HG03457 (cell line): ENCODE results near the gene ALS2CL.

Experiments used
- ATAC-seq: cut with Tn5 transposase; IDR thresholded peaks from one replicate; pipeline ENCODE4 v1.9.1; 2021; ENCODE audit warnings: moderate number of reproducible peaks; ENCODE audit not compliant: unreplicated experiment

The ALS2CL gene

DNA sequence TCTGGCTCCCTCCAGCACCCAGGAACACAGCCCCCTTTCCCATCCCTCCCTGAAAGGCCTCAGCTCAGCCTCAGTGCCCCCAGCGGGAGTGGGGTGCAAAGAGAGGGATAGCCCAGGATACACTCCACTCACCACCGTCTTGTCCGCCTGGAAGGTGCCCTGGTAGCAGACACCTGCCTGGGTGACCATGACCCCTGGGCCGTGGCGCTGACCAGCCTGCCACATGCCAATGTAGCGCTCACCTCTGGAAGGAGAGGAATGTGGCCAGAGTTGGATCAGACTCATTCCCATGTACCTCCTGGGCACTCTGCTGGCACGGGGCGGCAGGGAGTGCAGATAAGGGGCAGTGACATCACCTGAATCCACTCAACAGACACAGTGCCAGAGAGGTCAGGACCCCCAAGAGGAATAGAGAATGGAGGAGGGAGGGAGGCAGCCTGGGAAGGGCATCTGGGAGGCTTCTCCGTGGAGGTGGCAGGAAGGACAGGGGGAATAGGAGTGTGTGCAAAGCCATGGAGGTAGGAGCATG, 13.1 kb downstream of the ALS2CL start:
- no peak for ATAC-seq

DNA sequence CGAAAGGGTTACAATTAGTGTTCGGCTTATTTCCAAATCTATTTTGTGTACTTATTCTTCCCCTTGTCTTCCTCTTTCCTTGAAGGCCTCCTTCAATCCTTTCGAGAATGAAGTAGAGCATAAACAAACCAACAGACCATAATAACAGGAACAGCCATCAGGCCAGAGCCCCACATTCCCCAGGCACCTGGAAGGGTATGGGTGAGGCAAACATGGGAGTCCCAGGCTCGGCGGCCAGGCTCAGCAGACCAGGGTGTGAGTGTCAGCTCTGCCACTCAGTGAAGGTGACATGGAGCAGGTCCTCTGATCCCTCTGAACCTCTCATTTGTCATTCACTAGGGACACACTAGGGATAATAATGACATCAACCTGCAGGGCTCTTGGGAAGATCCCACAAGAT, 13.8 kb downstream of the ALS2CL start:
- no peak for ATAC-seq

DNA sequence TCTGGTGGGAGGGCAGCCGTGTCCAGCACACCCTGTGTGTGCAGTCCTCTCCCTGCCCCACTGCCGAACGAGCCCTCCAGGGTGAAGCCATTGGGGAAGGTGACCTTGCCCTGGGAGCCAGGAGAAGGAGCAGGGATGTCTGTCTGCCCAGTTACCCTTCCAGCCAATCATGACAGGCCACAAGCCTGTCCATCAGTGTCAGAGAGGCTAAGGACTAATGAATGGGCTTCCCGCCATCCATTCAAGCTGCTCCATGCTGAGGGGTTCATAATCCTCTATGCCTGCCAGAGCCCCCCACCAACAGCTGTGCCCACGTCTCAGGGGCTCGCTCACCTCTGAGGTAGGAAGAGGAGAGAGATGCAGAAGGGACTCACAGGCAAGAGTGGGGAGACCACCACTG, 15.2 kb downstream of the ALS2CL start:
- ATAC-seq = no peak

DNA sequence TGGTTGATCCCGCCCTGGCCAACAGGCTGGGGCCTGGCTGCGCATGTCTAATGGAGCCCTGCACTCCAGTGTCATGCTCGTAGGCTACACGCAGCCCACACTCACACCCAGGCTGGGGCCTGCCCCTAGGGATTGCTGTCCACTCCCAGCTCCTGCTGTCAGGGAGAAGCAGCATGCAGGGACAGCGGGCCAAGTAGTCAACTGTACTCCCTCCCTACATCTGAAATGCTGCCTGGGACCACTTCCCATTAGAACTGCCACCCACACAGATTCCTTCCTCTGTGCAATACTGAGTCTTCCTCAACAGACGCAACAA, 16.1 kb downstream of the ALS2CL start:
- no peak for ATAC-seq

DNA sequence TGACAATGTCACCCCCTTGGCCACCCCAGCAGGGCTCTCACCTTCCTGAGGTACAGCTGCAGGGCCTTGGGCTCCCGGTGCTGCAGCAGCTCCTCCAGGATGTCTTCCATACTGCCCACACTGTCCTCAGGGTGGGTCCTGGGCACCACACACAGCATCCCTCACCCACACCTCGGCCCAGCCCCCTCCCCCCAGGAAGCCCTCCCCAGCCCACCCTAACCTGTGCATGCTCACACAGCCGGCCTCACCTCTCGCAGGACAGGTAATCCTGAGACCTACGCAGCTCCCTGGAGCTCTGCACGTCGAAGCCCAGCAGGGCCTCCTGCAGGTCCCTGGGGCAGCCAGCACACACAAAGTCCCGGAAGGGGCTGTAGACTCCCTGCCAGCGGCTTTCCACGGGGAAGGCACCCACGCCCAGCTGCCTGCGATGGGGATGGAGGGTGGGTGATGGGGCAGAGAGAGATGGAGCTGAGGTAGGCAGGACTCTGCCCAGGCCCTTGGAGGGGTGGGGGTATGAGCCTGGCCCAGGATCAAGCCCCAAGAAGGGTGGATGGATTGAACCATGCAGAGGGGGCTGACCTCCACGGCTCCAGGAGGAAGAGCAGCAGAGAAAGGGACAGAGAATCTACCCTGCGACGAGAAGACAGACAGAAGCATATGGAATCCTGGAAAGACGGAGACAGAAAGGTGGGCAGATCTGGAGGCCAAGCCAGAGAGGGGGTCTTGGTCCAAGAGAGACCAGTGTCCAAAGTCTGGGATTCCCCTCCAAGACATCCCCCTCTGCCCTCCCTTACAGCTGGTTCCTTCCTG, 16.7 kb downstream of the ALS2CL start:
- no peak for ATAC-seq

DNA sequence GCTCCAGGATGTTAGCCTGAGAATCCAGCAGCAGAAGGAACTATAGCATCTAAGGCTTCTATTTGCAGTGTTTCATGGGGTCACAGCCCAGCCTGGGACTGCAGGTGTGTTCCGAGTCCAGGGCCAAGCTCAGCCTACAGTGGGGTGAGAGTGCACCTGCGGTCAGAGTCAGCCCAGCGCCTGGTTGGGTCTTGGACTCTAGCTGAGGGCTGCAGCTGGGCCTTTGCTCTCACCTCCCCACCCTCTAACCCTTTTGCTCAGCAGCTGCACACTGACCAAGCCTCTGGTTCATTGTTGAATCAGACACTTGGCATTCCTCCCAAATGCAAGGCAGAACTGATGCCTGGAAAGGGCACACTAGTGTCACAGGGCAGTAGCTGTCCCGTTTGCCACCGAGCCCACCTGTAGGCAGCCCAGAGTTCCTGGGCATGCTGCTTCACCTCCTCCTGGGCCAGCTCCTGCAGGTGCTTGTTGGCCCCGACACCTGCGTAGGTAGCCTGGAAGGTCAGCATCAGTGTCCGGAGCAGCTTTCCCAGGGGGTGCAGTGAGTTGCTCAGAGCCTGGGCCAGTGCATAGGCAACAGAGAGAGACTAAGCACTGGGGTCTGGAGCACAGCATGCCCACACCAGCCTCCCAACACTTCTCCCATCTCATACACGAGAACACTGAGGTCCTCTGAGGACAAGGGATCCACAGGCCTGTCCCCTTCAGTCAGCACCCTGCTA, 17.5 kb downstream of the ALS2CL start:
- ATAC-seq = no peak

DNA sequence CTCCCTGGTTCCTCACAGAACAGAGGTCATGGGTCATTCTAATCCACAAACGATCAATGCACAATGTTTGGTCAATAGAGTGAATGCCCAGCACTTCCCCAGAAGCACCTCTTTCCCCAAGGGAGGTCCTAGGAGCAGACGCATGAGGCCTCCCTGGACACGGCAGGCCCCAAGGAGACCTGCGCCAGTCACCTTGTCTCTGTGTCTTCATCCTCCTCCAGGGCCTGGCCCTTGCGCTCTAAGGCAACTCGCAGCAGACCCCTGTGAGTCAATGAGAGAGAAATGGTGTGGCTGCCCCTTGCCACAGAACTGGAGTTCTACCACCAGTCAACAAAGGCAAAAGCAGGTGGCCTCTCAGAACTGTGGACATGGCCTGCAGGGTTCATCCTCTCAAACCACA, 18.1 kb downstream of the ALS2CL start:
- no peak for ATAC-seq

DNA sequence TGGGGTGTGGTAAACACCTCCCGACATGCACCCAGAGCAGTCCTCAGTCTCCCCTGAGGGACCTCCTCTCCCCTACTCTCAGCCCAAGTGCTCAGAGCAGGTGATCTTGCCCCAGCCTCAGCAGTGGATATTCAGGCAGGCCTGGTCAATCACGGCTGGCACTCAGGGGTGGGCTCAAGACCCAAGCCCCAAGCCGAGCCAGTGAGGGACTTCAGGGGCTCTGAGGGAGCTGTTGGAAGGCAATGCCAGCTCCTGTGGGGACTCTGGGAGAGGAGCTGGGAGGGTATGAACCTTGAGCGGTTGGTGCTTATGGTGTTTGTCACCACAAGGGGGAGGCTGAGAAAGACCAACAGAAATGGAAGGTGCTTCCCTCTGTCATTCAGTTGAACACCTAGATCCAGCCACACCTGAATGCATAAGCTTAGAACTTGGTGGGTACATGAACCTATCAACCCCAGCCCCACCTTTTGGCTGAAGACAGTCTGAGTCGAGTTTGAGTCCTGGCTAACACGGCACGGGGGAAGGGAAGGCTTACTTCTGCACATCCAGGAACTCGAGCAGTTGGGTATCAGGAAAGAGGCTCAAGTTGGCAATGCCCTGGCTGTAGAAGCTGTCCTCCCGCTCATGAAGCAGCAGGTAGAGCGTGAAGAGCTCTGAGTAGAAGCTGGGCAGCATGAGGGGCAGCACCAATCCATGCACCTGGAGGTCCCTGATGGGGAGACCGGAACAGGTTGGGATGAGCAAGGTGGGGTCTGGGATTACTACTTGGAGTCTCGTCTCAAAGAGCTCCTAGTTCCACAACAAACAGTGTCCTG, 19.2 kb downstream of the ALS2CL start:
- ATAC-seq = no peak

DNA sequence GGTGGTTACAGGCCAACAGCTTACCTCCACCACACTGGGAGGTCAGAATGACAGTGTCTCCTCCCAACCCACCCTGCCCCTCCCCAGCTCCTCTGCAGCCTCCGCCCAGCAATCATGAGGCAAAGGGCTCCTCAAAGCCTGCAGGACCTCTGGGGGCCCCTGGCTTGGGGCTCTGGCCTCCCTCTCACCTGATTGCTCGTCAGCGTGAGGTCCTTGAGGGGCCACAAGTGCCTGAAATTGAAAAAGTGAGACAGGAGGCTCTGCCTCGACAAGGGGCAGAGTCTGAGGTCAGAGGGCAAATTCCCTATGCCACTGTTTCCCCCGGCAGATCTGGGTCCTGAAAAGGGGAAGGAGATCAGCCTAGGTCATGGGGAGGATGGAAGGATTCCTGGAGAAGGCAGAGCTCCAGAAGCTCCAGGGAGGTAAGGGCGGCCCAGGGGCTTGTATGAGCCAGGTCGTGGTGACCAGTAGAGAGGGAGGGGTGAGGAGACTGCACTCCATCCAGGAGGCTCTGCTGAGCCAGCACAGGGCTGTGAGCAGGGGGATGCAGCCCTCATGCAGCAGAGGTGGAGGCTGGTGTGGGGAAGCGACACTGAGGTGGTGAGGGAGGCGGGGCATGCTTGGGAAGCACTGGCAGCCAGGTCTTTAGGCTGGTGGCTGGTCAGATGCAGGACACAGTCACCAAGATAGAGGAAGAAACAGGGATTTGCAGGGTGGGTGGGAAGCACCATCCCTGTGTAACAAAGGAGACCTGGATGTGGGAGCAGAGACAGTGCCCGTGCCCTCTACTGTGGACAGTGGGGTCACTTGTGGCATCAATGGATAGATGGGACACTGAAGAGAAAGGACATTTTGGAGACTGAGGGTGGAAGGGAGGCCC, 20.1 kb downstream of the ALS2CL start:
- no peak for ATAC-seq

DNA sequence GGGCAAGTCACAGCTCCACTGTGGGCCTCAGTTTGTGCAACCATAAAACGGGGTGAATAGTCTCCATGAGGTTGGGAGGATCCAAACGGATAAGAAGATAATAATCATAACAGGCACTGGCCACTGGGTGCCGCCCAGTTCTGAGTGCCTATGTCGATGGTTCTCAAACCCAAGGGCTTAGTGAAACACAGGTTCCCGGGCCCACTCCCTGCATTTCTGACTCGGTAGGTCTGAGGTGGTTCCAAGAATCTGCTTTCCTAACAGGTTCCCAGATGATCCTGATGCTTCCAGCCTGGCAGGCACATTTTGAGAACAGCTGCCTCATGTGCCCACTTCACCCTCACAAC, 21.2 kb downstream of the ALS2CL start:
- ATAC-seq = no peak

DNA sequence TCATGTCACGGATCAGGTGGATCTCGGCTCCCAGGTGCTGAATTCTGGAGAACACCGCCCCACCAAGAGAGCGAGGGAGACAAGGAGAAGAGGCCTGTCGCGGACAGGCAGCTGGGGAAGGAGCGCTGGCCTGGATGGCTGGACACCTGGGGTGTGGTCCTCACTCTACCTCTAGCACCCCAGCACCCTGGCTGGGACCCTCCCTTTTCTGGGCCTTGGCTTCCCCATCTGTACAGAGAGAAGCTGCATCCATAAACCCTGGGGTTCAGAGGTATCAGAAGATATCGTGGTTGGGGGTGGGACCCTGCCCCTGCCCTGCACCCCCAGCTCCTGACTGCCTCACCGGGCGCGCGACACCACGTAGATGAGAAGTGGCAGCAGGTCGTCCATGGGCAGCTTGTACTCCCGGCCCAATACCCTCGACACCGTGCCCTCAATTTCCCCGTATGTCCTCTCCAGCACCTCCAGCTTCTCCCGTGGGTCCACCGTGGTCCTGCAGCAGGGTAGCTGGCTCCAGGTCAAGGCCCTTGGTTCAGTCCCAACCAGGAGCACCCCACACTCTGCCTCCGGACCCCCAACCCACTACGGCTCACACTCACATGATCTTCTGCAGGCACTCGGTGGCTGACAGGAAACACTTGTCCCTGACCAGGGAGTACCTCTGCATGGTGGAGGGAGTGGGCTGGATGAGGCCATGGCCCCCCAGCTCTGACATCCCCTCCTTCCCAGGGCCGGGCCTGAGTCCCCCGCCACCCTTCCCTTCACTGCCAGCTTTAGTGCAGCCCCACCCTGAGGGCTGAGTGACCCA, 21.7 kb downstream of the ALS2CL start:
- no peak for ATAC-seq

DNA sequence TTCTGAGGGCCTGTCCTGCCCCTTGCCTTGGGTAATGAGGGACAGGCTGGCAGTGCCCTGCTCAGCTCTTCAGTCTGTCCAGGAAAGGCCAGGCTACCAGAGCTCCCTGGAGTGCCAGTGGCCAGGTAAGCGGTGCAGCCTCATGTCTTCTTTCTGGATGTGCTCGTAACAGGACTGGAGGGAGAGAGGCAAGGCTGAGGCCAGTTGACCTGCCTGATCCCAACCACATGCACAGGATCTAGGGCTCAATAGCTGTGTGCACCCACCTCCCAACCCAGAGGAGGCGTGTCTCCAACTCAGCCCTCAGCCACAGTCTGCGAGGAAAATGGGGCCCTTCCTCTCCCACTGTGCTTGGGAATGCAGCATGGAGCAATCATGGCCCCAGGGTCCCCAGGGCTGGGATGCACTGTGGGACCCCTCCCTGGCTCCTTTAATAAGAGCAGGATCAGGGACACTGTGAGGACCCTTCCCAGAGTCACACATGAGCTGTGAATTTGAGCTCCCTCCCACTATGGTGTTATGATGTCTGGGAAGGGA, 22.5 kb downstream of the ALS2CL start:
- no peak for ATAC-seq

DNA sequence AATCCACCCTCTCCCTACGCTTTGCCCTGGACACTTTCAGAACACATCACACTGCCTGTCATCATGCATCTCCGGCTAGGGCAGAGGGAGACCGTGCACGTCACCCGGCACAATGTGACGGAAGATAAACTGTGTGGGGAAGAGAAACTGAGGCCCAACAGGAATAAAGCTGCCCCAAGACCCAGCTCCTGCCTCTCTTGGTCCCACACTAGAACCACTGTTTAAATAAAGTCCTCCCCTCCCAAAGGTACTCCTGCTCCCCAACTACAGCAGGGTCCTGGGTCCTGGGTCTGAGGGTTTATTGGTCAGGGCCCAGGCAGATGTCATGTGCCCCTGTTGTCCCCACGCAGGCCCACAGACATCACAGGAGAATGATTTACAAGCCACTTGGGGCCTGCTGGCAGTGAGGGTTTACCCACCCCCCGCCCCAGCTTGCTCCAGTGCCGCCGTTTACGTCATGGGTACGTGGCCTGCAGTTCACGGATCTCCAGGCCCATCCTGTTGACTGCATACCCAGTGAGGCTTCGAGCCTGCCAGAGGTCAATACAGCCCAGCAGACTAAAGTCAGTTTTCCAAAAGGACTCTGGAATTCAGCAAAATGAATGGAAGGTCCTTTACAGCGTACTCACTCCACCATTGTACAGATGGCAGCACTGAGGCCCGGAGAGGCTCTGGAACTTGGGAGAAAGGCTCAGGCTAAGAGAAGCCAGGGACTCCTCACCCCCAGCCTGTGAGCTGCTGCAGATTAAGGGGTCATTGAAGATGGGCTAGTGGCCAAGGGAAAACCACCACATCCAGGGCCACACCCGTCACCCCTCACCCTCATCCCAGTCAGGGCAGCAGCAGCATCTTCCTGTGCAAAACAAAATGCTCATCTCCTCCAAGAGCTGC, 23.2 kb downstream of the ALS2CL start:
- no peak for ATAC-seq

DNA sequence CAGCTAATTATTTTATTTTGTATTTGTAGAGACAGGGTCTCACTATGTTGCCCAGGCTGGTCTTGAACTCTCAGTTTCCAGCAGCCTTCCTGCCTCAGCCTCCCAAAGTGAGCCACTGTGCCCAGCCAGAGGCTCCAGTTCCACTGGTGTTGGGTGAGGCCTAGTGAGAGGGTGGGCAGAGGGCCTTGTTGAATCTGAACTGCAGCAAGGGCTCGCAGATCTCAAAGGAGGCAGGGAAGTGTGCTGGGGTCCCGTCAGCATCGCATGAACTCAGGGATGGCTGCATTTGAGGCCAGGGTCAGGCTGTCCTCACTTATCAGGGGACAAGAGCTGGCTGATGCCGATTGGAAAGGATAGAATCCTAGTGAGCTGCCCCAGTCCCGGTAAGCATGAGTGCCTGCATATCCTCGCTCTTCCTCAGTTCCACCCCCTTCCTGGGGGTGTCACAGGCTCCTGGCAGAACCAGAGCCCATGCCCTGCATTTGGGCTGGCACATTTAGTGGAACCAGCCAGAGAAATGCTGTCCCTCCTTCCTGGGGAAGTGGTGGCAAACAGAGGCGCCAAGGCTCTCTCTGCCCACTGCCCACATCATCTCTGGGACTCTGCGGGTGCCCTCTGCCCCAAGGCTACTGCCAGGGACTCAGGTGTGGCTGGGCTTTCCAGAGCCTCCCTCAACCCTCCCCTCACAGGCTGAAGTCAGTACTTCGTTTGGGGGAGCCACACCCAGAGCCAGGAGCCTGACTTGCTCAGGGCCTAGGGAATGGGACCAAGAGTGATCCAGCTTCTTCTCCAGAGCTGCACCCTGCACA, 24.1 kb downstream of the ALS2CL start:
- ATAC-seq = no peak

DNA sequence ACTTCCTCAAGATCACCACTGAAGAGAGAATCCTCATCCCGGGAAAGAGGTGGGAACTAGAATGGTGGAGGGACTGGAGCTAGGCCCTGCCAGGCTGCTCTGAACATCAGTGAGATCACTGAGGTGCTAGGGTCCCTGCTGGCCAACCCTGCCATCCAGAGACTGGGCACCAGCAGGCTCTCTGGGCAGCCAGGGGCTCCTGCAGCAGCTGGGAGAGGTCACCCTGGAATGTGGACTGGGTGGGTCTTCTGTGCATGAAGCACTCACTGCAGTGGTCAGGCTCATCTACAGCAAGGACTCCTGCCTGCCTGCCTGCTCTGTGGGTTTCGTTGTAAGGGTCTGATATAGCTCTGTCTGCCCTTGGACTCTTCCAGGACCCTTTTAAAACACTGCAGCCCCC, 24.9 kb downstream of the ALS2CL start:
- ATAC-seq = no peak

DNA sequence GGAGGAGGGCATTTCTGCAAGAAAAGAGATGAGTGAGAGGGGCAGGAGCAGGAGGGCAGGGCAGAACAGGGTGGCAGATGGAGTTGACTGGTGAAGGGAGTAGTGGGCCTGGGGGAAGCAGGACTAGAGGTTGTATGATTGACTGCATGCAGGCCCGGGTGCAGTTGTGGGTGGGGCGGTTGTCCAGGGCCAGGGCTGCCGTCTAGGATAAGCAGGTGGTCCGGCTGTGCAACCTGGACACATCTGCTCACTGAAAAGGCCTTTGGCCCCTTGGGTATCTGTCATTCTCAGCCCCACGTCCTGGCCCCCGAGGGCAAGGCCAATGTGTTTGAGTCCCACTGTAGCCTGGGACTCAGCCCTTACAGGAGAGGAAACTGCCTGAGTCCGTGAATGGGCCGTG, 25.4 kb downstream of the ALS2CL start:
- ATAC-seq = no peak

DNA sequence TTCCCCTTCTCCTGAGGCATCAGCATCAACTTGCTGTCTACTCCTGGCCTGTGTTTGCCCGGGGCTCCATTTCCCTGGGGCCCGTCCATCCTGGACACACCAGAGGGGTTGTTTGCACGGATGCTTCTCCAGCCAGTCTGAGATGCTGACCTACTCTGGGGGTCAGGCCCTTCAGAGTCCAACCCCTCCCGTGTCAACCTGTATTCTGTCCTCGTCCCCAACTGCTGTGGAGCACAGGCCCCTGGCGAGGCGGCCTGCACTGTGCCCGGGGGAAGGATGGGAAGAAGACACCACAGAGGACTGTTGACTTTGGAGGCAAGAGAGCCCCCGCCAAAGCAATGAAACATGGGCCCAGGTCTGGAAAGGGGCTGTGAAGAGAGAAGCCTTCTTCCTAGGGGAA, 25.8 kb downstream of the ALS2CL start:
- ATAC-seq = no peak
